ENCODE data around the gene CASQ1. TPM values are rescaled to one million over a fixed set of nuclear protein-coding genes. Genes with fewer than 3 reads are reported as not detected.

CASQ1 gene
- polyA plus RNA-seq (2013, experiment 1 of 2; ENCODE audit: insufficient read length), result 1.9 TPM
- polyA plus RNA-seq (2013, experiment 2 of 2; ENCODE audit: insufficient read length), result 2.3 TPM

DNA sequence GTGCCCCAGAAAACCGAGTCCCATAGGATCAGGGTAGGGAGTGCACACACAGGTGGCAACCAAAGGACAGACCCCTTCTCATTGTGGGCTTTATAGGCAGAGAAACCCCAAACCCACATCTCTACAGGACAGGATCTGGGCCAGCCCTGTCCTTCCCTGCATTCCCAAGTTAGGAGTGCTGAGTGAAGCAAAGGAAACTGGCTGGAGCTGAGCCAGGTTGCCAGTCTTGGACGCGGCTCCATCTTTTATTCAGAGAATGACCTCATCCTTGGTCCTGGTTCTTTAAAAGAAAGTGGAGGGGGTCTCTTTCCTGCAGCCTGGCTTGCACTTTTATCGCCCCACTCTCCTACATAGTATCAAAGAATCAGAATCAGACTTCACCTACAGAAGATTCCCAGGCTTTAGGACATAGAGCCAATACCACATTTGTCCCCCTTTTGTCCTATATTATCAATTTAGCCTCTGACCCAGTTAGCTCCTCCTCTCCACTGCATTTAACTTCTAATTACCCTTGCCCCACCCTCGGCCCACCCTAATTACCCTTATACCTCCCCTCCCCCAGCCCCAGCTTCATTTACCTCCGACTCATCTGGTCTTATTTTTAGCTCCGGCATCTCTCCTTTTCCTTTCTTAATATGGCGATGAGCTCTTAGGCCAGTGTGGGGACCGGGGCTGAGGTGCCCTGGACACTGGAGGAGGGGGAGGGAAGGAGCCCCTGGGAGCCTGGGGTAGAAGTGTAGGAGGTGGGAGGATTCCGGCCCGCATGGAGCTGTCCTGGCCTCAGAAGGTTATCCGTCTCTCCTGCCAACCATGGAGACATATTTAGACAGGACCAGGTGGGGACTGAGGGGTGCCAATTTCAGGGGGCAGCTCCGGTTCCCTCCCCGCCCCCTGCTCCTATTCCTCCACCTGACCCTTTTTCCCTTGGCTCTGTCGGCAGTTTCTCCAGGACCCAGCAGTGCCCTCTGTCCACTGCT, at the start of gene CASQ1:
Gene CASQ1, plus strand, starts transcription at position 927 of the 977 bp plus-strand sequence. CDS start 177 bp downstream, outside the sequence.
- peak; percentile 57 for DNase-seq

DNA sequence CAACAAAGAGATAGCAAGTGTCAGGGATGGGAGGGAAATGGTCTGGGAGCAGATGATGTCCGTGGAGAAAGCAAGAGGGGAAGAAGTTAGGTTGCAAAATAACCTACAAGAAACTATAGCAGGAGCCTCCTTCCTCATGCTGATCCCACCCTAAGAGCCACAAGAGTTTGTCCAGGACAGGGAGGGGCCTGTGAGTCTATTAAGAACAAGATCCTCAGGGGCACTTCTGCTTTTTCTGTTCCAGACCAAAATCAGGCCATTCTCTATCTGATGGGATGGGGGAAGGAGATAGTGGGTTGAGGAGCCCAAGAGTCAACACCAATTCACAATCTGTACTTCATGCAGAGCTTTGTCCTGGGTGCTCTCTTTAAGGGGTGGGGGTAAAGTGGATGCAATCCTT, 46.7 kb upstream of the CASQ1 start:
- no peak for DNase-seq

DNA sequence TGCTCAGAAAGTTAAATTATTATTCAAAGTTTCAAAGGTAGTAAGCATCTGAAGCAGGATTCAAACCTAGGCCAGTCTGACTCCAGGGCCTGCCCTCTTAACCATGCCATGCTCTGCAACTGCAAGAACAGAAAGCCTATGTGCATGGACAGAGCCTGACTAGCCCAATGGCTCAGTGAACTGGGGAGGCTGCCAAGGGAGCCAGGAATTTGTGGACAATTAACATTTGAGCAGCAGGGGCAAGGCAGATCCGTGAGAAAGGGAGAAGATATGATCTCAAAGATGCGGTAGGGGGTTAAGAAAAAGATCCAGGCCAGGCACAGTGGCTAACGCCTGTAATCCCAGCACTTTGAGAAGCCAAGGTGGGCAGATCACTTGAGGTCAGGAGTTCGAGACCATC, 45.5 kb upstream of the CASQ1 start:
- DNase-seq, result peak; percentile 15

DNA sequence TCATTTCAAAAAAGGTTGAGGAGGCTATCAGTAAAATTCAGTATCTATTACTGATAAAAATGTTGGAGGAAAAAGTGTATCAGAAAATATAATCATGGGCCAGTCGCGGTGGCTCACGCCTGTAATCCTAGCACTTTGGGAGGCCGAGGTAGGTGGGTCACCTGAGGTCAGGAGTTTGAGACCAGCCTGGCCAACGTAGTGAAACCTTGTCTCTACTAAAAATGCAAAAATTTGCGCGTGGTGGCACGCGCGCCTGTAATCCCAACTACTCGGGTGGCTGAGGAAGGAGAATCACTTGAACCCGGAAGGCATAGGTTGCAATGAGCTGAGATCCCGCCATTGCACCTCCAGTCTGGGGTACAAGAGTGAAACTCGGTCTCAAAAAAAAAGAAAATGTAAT, 44.3 kb upstream of the CASQ1 start:
- no peak for DNase-seq

GRCh38 chr1:160148121-160148520, 42.3 kb upstream of the CASQ1 start:
- DNase-seq, result no peak

DNA sequence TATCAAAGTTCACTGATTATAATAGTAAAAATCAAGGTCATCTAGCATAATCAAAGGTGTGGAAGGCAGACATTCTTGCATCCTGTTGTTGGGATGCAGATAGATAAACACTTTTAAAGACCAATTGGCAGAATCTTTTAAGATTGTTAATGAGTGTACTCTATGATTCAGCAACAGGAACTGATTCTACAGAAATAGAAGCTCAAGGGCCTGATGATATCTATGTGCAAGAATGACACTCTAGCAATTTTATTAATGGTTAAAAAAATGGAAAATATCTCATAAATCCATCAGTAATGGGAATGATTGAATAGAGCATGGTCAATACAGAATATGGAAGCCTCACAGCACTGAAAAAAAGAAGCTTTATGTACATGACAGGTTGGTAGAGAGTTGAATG, 41.1 kb upstream of the CASQ1 start:
- peak; percentile 30 for DNase-seq

DNA sequence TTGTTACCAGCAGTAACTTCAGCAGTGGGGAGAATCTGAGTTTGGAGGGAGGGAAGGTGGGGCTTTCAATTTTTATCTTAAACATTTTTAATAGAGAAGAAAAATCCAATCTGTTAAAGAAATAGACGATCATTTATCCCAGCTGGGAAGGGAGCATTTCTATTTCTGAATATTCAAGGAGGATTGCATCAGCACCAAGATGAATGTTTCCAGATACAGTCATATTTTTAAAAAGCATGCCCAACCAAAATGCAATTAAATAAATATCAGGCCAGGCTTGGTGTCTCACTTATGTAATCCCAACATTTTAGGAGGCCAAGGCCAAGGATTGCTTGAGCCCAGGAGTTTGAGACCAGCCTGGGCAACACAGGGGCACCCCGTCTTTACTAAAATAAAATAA, 40.7 kb upstream of the CASQ1 start:
- peak; percentile 75 for DNase-seq

- no peak for DNase-seq
Measured at GRCh38 chr1:160151303-160151702, 39.1 kb upstream of the CASQ1 start, which contains the start of gene ATP1A4. TSS of gene ATP1A4 (plus strand) at chr1:160151603. CDS start at chr1:160152041, 438 bp downstream.

- DNase-seq, result no peak
Measured at GRCh38 chr1:160154790-160155189, 35.6 kb upstream of the CASQ1 start.

DNA sequence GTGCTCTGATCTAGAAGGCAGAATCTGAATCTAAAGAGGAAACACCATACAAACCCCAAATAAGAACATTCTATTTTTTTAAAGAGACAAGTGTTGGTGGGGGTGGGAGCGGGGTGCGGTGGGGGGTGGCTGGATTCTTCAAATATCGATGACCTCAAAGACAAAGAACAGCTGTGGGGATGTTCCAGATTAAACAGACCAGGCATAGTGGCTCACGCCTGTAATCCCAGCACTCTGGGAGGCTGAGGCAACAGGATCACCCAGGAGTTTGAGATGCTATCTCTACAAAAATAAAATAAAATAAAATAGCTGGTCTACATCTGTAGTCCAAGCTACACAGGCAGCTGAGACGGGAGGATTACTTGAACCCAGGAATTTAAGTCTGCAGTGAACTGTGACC, 34.0 kb upstream of the CASQ1 start:
- DNase-seq, result no peak

GRCh38 chr1:160157174-160157573, 33.2 kb upstream of the CASQ1 start:
- no peak for DNase-seq

- DNase-seq, result no peak
Measured at GRCh38 chr1:160158031-160158430, 32.3 kb upstream of the CASQ1 start.

GRCh38 chr1:160158534-160158933, 31.8 kb upstream of the CASQ1 start:
- no peak for DNase-seq

DNA sequence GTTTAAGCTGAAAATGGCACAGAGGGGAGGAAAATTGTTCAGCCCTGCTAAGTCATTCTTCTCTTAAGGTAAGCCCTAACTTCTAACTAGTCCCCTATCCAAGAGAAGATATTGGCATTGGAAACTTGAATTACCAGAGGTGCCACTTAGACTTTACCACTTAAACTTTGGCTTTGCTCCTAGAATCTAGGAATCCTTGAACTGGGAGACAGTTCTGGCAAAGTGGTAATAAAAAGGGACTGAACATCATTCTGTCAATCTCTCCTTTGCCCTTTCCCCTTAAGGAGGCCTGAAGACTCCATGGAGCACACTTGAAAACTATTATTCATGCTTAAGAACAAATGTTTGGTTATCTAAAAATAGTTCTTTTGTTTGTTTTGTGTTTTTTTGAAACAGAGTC, 30.5 kb upstream of the CASQ1 start:
- no peak for DNase-seq

DNA sequence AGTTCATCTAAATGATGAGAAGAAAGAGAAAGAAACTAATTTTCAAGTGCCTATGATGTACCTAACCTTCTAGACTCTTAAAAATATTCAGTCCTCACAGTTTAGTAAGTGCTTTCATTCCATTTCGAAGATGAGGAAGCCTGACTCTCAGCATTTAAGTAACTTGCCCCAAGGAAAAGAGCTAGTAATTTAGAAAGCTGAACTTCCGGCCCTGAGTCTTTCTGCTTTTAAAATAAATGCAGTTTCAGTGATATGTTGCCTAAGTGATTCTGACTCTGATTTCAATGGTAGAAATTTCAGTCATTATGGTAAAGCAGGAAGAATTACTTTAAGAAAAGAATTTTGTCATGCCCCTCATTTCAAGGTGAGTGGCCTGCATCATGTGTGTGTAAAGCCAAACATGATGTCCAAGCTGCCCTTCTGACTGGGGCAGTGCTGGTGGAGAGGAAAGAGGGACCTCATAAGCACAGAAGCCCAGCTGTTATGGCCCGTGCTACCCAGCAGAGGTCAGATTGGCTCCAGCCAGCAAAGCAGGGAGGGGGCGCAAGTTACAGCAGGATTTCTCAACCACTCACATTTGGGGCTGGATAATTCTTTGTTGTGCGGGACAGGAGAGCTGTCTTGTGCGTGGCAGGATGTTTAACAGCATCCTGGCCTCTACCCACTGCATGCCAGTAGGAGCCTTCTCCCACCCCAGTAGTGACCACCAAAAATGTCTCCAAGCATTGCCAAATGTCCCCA, 28.2 kb upstream of the CASQ1 start:
- no peak for DNase-seq

GRCh38 chr1:160162931-160163330, 27.4 kb upstream of the CASQ1 start:
- DNase-seq, result no peak

DNA sequence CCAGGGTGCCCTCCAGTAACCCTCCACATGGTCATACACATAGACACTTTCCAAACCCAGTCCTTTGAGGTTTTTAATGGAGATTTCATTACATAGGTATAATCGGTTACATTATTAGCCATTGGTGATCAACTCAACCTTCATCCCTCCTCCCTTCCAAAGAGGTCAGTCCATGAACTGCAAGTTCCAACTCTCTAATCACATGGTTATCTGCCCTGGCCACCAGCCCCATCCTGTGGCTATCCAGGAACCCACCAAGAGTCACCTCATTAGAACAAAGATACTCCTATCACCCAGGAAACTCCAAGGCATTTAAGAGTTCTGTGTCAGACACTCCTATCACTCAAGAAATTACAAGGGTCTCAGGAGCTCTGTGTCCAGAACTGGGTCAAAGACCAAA, 26.8 kb upstream of the CASQ1 start:
- no peak for DNase-seq

DNA sequence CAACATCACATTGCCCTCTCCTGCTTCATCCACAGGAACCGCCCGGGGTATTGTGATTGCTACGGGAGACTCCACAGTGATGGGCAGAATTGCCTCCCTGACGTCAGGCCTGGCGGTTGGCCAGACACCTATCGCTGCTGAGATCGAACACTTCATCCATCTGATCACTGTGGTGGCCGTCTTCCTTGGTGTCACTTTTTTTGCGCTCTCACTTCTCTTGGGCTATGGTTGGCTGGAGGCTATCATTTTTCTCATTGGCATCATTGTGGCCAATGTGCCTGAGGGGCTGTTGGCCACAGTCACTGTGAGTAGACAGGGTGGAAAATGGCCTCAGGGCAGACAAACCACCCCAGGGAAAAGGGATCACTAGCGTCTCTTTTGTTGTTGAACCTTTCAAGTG, 26.3 kb upstream of the CASQ1 start:
- DNase-seq, result no peak

DNA sequence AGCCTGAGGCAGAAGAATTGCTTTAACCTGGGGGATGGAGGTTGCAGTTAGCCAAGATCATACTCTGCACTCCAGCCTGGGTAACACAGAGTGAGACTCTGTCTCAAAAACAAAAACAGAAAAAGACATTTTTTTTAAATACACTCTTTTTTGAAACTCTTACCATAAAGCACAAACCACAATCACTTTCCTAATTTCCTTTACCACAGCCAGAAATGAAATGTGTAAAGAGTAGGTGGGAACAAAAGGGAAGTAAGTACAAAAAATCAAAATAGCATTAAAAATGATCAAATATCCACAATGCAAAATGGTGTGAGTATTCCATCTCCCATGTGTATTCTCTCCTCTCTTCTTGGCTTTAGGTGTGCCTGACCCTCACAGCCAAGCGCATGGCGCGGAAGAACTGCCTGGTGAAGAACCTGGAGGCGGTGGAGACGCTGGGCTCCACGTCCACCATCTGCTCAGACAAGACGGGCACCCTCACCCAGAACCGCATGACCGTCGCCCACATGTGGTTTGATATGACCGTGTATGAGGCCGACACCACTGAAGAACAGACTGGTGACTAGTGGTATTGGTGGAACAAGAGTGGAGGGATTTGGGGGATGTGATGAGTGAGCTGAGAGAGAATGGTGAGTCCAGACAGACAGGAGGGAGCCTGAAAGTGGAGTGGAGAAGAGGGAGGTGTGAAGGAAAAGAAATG, 24.1 kb upstream of the CASQ1 start:
- no peak for DNase-seq

DNA sequence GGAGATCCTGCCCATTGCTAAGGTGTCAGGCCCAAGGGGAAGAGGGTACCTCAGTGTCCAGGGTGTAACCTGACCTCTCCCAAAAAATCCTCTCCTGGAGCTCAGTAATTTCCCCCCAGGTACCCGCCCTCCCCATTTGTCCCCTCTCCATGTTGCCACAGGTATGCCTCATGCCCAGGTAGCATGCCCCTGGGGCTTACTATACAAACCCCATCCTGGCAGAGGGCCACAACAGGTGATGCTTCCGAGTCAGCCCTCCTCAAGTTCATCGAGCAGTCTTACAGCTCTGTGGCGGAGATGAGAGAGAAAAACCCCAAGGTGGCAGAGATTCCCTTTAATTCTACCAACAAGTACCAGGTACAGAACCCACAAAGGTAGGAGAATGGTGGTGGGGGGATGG, 23.3 kb upstream of the CASQ1 start:
- no peak for DNase-seq

- DNase-seq, result no peak
Measured at GRCh38 chr1:160167580-160167979, 22.8 kb upstream of the CASQ1 start.

DNA sequence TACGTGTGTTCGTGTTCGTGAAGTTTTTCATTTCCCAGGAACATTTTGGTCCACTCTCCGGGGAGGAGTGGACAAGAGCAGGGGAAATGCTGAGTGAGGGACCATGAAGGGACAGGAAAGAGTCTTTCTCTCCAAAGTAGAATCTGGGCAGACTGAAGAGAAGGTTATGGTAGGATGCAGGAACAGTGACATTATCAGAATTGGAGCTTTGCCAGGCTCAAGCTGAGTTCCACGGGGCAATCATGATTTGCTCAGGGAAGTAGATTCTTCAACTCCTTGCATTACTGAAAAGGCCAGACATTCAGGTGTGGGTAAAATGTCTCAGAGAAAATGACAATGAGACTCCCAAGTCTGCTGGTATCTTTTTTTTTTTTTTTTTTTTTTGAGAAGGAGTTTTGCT, 22.4 kb upstream of the CASQ1 start:
- DNase-seq, result no peak
